ENCODE measurements around the gene CD3D. TPM values are rescaled to one million over a fixed set of nuclear protein-coding genes. Genes with fewer than 3 reads are reported as not detected.

Gene CD3D
- total RNA-seq, 2 experiments from 2014 or later: 259 to 285 TPM

DNA sequence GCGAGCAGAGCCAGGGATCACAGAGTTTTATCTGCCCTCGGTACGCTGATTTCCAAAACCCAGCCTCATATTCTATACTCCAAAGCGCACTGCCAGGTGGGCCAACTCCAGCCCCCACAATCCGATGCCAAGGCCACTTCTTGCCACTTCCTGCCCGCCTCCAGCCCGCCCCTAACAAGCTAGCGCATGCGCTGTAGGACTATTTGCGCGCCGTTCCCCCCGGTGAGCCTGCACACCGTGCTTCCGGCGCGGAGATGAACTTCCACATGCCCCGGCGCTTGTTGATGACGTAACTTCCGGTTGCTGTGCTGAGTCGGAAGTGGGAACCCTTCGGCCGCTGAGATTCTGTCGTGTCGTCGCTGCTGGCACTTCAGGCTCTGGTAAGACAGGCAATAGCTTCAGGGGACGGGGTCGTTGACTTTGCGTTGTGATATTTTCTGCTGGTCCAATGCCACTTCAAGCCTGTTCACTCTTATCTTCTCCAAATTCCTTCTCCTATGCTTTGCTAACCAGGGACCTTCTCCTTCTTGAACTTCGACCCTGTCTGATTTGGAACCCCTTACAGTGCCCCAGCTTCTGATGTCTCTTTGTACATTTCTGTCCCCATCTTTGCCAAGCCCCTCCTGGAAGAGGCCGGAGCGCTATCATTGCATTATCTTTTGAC is 16.9 kb upstream of the CD3D start, which contains the start of gene UBE4A:
UBE4A (plus strand) TSS at position 306 of the 664 bp plus-strand sequence. CDS start 5,481 bp downstream, outside the sequence.
- no peaks in the 10 kb centered on the region for H3K9me3 Mint-ChIP-seq
- peak; percentile 100 for DNase-seq
- CTCF ChIA-PET: interaction anchor here (0.6 to 1.2 kb wide), 5 partner anchors 19 to 161 kb away, joined by 3 to 5 read pairs (median 4); no protein-coding TSS in a partner anchor
- H3K36me3 Mint-ChIP-seq (ENCODE audit: low read depth): peaks cover 6% of the 10 kb centered on the region
- H3K27me3 Mint-ChIP-seq (ENCODE audit: low read depth): no peaks in the 10 kb centered on the region
- peak within 1 kb of the TSS; percentile 91 for H3K27ac Mint-ChIP-seq
- peak within 1 kb of the TSS; percentile 99 for H3K4me3 Mint-ChIP-seq
- intact Hi-C loops (cut with micrococcal nuclease): loop anchor here (1.0 to 10.0 kb wide), 6 partner anchors 17 to 214 kb away; partner anchors contain the start of genes ARCN1, ATP5MG, CD3D and KMT2A
- H3K4me1 Mint-ChIP-seq (ENCODE audit: low read depth): peaks cover 52% of the 10 kb centered on the region

DNA sequence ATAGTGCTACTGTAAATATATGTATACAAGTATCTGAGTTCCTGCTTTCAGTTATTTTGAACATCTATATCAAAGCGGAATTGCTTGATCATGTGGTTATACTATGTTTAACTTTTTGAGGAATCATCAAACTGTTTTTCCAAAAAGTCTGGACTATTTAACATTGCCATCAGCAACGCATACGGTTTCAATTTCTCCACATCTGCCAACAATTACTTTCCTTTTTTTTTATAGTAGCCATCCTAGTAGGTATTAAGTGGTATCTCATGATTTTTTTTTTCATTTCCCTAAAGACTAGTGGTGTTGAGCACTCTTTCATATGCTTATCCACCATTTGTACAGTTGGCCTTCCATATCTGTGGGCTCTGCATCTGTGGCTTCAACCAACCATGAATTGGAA is 15.6 kb upstream of the CD3D start:
- no peak for DNase-seq
- Mint-ChIP-seq H3K4me1 (ENCODE audit: low read depth) (peaks cover 46% of the 10 kb centered on the region), H3K27me3 (ENCODE audit: low read depth) (no peaks in the 10 kb centered on the region), H3K36me3 (ENCODE audit: low read depth) (peaks cover 5% of the 10 kb centered on the region), H3K4me3 (no peak overlapping the region), H3K9me3 (no peaks in the 10 kb centered on the region), H3K27ac (peak overlapping the region; percentile 34)
- CTCF ChIA-PET: no interaction called here
- intact Hi-C loops (cut with micrococcal nuclease): loop anchor here (2.0 to 10.0 kb wide), 2 partner anchors 103 to 215 kb away; partner anchors contain the start of genes ARCN1 and MPZL3

DNA sequence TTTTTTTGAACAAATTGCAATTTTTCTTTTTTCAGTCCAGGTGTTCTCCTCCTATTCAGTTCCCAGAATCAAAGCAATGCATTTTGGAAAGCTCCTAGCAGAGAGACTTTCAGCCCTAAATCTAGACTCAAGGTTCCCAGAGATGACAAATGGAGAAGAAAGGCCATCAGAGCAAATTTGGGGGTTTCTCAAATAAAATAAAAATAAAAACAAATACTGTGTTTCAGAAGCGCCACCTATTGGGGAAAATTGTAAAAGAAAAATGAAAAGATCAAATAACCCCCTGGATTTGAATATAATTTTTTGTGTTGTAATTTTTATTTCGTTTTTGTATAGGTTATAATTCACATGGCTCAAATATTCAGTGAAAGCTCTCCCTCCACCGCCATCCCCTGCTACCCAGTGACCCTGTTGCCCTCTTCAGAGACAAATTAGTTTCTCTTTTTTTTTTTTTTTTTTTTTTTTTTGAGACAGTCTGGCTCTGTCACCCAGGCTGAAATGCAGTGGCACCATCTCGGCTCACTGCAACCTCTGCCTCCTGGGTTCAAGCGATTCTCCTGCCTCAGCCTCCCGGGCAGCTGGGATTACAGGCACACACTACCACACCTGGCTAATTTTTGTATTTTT is 10.7 kb upstream of the CD3D start:
- no peaks in the 10 kb centered on the region for H3K9me3 Mint-ChIP-seq
- intact Hi-C loops (cut with micrococcal nuclease): loop anchor here (1.0 to 10.0 kb wide), 3 partner anchors 57 to 136 kb away; partner anchors contain the start of gene MPZL3
- H3K4me3 Mint-ChIP-seq: no peak overlapping the region
- peaks cover 24% of the 10 kb centered on the region for H3K36me3 Mint-ChIP-seq (ENCODE audit: low read depth)
- peaks cover 24% of the 10 kb centered on the region for H3K4me1 Mint-ChIP-seq (ENCODE audit: low read depth)
- H3K27ac Mint-ChIP-seq: peak overlapping the region; percentile 80
- no peaks in the 10 kb centered on the region for H3K27me3 Mint-ChIP-seq (ENCODE audit: low read depth)
- CTCF ChIA-PET: interaction anchor here (0.7 to 2.7 kb wide), 17 partner anchors 8 to 1449 kb away, joined by 3 to 17 read pairs (median 4); partner anchors contain the start of genes CD3D, CD3E and CD3G
- DNase-seq: no peak

DNA sequence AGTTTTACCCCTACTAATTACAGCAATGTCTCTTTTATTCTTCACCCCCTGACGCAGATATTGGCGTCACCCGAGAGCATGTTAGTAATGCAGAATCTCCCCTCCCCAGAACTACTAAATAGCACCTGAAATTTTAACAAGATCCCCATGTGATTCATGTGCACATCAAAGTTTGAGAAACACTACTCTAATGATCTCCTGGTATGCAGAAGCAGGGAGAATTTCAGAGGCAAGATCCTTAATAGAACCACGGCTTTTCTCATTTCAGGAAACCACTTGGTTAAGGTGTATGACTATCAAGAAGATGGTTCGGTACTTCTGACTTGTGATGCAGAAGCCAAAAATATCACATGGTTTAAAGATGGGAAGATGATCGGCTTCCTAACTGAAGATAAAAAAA is 7.0 kb upstream of the CD3D start:
- no peak overlapping the region for H3K4me3 Mint-ChIP-seq
- intact Hi-C loops (cut with micrococcal nuclease): no loop called here
- CTCF ChIA-PET: interaction anchor here (2.8 to 6.0 kb wide), 2 partner anchors 54 to 151 kb away, joined by 16 to 46 read pairs; no protein-coding TSS in a partner anchor
- peaks cover 46% of the 10 kb centered on the region for H3K4me1 Mint-ChIP-seq (ENCODE audit: low read depth)
- H3K36me3 Mint-ChIP-seq (ENCODE audit: low read depth): peaks cover 37% of the 10 kb centered on the region
- H3K27ac Mint-ChIP-seq: peak overlapping the region; percentile 64
- no peak for DNase-seq
- no peaks in the 10 kb centered on the region for H3K9me3 Mint-ChIP-seq
- no peaks in the 10 kb centered on the region for H3K27me3 Mint-ChIP-seq (ENCODE audit: low read depth)

DNA sequence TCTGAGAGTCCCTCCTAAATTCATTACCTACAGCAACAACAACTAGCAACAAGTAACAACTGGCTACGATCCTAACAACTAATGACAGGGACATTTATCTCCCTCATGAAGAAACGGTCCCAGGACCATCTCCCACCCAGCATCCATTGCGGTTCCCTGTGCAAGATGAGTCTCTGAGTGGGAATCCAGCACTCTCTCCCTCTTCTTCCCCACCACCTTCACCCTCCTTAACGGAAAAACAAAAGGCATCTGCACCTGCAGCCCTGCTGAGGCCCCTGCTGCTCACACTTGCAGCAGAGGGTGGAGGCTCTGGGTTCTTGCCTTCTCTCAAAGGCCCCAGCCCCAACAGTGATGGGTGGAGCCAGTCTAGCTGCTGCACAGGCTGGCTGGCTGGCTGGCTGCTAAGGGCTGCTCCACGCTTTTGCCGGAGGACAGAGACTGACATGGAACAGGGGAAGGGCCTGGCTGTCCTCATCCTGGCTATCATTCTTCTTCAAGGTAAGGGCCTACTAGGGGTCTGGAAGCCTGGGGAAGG is 1.5 kb upstream of the CD3D start, which contains the start of gene CD3G:
CD3G (plus strand) TSS at position 364 of the 535 bp plus-strand sequence; CDS start at position 444, 80 bp downstream.
- Mint-ChIP-seq H3K27me3 (ENCODE audit: low read depth) (no peaks in the 10 kb centered on the region), H3K9me3 (no peaks in the 10 kb centered on the region), H3K4me1 (ENCODE audit: low read depth) (peaks cover 50% of the 10 kb centered on the region), H3K27ac (peak within 1 kb of the TSS; percentile 100), H3K36me3 (ENCODE audit: low read depth) (peaks cover 48% of the 10 kb centered on the region), H3K4me3 (peak within 1 kb of the TSS; percentile 81)
- CTCF ChIA-PET: interaction anchor here (1.5 to 9.3 kb wide), 3 partner anchors 10 to 46 kb away, joined by 3 to 110 read pairs (median 9); partner anchors contain the start of gene CD3E
- intact Hi-C loops (cut with micrococcal nuclease): loop anchor here (2.0 kb wide), 2 partner anchors 55 to 127 kb away; no protein-coding TSS in a partner anchor
- DNase-seq: peak; percentile 81

DNA sequence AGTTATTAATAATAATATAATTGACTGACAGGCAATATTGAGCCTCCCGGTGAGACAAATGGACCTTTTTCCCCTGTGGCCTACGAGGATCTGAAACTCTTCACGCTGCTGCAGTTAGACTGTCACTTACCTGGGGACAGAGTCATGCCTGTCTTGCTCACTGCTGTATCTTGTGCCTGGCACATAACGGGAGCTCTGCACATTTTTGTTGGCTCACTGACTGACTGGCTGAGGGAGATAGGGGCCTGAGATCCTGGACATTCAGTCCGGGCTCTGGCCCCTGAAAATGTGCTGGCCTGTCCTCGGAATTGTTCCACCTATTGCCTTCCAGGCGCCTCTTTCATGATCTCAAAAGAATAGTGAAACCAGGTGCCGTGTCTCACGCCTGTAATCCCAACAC is 743 bp upstream of the CD3D start:
- Mint-ChIP-seq H3K36me3 (ENCODE audit: low read depth) (peaks cover 50% of the 10 kb centered on the region), H3K4me3 (peak overlapping the region; percentile 81), H3K9me3 (no peaks in the 10 kb centered on the region), H3K27ac (peak overlapping the region; percentile 100), H3K4me1 (ENCODE audit: low read depth) (peaks cover 47% of the 10 kb centered on the region), H3K27me3 (ENCODE audit: low read depth) (no peaks in the 10 kb centered on the region)
- intact Hi-C loops (cut with micrococcal nuclease): loop anchor here (2.0 kb wide), 2 partner anchors 56 to 126 kb away; no protein-coding TSS in a partner anchor
- DNase-seq: peak; percentile 71
- CTCF ChIA-PET: interaction anchor here (1.4 to 9.3 kb wide), 5 partner anchors 10 to 145 kb away, joined by 3 to 110 read pairs (median 6); partner anchors contain the start of genes CD3E and JAML

DNA sequence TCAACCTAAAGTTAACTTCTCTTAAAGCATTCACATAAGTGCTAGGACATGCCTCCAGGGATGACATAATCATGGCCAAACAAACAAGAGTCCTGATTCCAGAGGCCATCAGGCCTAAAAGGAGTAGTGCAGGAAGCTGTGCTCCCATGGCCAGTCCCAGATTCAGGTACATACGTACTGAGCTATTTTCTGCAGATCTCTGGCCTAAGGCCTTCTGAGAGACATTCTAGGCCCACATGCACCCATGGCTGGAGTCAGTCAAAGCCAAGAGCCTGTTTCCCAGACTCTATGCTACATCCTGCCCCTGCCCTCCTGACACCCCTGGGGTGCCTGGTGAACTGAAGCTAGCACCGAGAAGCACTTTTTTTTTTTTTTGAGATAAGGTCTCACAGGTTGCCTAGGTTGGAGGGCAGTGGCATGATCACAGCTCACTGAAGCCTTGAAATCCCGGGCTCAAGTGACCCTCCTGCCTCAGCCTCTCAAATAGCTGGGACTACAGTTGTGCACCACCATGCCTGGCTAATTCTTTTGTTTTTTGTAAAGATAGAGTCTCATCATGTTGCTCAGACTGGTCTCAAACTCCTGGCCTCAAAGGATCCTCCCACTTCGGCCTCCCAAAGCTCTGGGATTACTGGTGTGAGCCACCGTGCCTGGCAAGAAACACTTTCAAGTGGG is 553 bp downstream of the CD3D start:
- Mint-ChIP-seq H3K27me3 (ENCODE audit: low read depth) (no peaks in the 10 kb centered on the region), H3K36me3 (ENCODE audit: low read depth) (peaks cover 56% of the 10 kb centered on the region), H3K4me1 (ENCODE audit: low read depth) (peaks cover 43% of the 10 kb centered on the region), H3K4me3 (peak overlapping the region; percentile 81), H3K27ac (peak overlapping the region; percentile 100), H3K9me3 (no peaks in the 10 kb centered on the region)
- intact Hi-C loops (cut with micrococcal nuclease): loop anchor here (1.0 to 2.0 kb wide), 8 partner anchors 17 to 528 kb away; partner anchors contain the start of genes CD3E and UBE4A
- CTCF ChIA-PET: interaction anchor here (0.6 to 9.3 kb wide), 10 partner anchors 9 to 253 kb away, joined by 3 to 110 read pairs (median 5); partner anchors contain the start of genes CD3E, JAML and MPZL3
- peak; percentile 56 for DNase-seq

DNA sequence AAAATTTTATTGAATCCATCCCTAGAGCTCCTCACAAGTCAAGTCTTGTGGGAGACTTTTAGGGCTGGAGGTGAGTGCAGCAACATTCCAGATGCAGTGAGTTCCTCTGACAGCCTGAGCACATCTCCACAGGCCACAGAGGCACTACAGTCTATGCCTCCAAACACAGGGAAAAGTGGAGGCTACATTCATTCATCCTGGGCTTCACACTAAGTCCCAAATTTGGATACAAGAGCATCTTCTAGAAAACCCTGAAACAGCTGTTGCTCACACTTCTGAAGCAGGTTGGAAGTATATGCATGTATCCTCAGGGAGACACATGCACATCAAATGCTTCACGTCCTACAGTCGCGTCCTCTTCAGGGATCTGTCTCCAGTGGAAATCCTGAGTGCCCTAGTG is 1.2 kb downstream of the CD3D start:
- H3K36me3 Mint-ChIP-seq (ENCODE audit: low read depth): peaks cover 58% of the 10 kb centered on the region
- H3K9me3 Mint-ChIP-seq: no peaks in the 10 kb centered on the region
- peaks cover 41% of the 10 kb centered on the region for H3K4me1 Mint-ChIP-seq (ENCODE audit: low read depth)
- H3K27ac Mint-ChIP-seq: peak overlapping the region; percentile 100
- CTCF ChIA-PET: interaction anchor here (0.6 to 9.3 kb wide), 7 partner anchors 12 to 143 kb away, joined by 3 to 110 read pairs (median 5); partner anchors contain the start of genes CD3E and UBE4A
- H3K4me3 Mint-ChIP-seq: peak overlapping the region; percentile 81
- H3K27me3 Mint-ChIP-seq (ENCODE audit: low read depth): no peaks in the 10 kb centered on the region
- DNase-seq: no peak
- intact Hi-C loops (cut with micrococcal nuclease): no loop called here

DNA sequence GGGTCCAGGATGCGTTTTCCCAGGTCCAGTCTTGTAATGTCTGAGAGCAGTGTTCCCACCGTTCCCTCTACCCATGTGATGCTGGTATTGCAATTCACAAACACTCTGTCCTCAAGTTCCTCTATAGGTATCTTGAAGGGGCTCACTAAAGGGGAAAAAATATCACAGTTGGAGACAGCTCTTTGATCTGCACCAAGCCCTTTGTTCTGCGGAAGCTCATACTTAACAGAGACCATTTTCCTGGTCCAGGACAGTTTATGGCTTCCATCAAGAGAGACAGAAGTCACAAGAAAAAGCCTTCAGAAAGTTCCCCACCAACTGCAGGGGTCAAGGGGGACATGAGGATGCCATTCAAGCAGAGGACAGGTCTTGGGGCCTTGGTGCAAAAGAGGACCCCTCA is 2.1 kb downstream of the CD3D start:
- peaks cover 36% of the 10 kb centered on the region for H3K4me1 Mint-ChIP-seq (ENCODE audit: low read depth)
- no peaks in the 10 kb centered on the region for H3K27me3 Mint-ChIP-seq (ENCODE audit: low read depth)
- peaks cover 54% of the 10 kb centered on the region for H3K36me3 Mint-ChIP-seq (ENCODE audit: low read depth)
- H3K9me3 Mint-ChIP-seq: no peaks in the 10 kb centered on the region
- no peak for DNase-seq
- peak overlapping the region; percentile 100 for H3K27ac Mint-ChIP-seq
- CTCF ChIA-PET: interaction anchor here (0.9 to 9.3 kb wide), 4 partner anchors 13 to 45 kb away, joined by 3 to 110 read pairs (median 9); partner anchors contain the start of genes CD3E and UBE4A
- H3K4me3 Mint-ChIP-seq: peak overlapping the region; percentile 81
- intact Hi-C loops (cut with micrococcal nuclease): no loop called here

DNA sequence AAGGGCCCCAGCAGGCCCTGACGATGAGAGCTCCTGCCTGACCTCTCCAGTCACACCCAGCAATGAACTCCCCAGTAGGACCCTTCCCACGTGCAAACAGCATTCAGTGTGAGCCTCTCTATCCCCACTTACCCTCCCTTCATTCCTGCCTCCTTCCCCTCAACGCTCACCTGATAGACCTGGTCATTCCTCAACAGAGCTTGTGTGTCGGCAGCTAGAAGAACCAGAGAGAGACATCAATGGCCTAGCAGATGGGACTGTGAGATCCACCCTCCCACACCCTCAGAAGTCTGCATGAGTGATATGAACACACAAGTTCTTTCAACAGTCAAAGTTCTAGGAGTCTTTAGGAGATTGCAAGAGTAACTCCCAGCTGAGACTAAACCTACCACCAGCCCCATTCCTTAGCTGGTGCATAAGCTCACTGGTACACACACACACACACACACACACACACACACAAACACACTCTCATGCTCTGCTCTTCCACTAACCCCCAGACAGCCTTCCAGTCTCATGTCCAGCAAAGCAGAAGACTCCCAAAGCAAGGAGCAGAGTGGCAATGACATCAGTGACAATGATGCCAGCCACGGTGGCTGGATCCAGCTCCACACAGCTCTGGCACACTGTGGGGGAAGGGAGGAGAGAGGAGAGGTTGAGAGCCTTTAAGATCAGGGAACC is 3.1 kb downstream of the CD3D start:
- intact Hi-C loops (cut with micrococcal nuclease): no loop called here
- H3K36me3 Mint-ChIP-seq (ENCODE audit: low read depth): peaks cover 50% of the 10 kb centered on the region
- peak overlapping the region; percentile 81 for H3K4me3 Mint-ChIP-seq
- CTCF ChIA-PET: interaction anchor here (0.8 to 9.3 kb wide), 5 partner anchors 8 to 44 kb away, joined by 4 to 110 read pairs (median 5); partner anchors contain the start of gene CD3E
- no peaks in the 10 kb centered on the region for H3K27me3 Mint-ChIP-seq (ENCODE audit: low read depth)
- no peaks in the 10 kb centered on the region for H3K9me3 Mint-ChIP-seq
- peaks cover 42% of the 10 kb centered on the region for H3K4me1 Mint-ChIP-seq (ENCODE audit: low read depth)
- DNase-seq: peak; percentile 55
- peak overlapping the region; percentile 100 for H3K27ac Mint-ChIP-seq

Measured in activated naive CD4-positive, alpha-beta T cell treated with anti-CD3 and anti-CD28 coated beads for 36 hours (primary cell).